Esophagus (tissue), 2 donors: ENCODE measurements around the gene VEZT. TPM values are rescaled to one million over a fixed set of nuclear protein-coding genes. Genes with fewer than 3 reads are reported as not detected.

Experiments used
- H3K27ac ChIP-seq, 2 donors: one replicate each; pipeline ENCODE4 v1.5.1; 2013; ENCODE audit warnings: low read depth in 2 of 2, mild to moderate bottlenecking in 2 of 2, inconsistent platforms in 1 of 2, low read length in 1 of 2, moderate library complexity in 1 of 2
- H3K27me3 ChIP-seq, 2 donors: one replicate each; pipeline ENCODE4 v1.6.1; 2013; ENCODE audit warnings: low read length in 2 of 2, control low read depth in 1 of 2, mild to moderate bottlenecking in 1 of 2; ENCODE audit not compliant: insufficient read depth in 2 of 2, control insufficient read depth in 1 of 2
- H3K36me3 ChIP-seq, 2 donors: one replicate each; pipeline ENCODE4 v1.6.1; 2013; ENCODE audit warnings: low read length in 1 of 2; ENCODE audit not compliant: control insufficient read depth in 2 of 2, insufficient read depth in 2 of 2
- H3K4me1 ChIP-seq, 2 donors: one replicate each; pipeline ENCODE4 v1.6.1; 2013; ENCODE audit warnings: low read length in 1 of 2; ENCODE audit not compliant: control insufficient read depth in 2 of 2, insufficient read depth in 2 of 2
- H3K4me3 ChIP-seq, 2 donors: one replicate each; pipeline ENCODE4 v1.5.1; 2013; ENCODE audit warnings: low read length in 2 of 2, mild to moderate bottlenecking in 2 of 2, low read depth in 1 of 2, moderate library complexity in 1 of 2
- H3K9me3 ChIP-seq, 2 donors: one replicate each; pipeline ENCODE4 v1.6.1; 2013; ENCODE audit warnings: mild to moderate bottlenecking in 2 of 2, low read depth in 1 of 2, low read length in 1 of 2, moderate library complexity in 1 of 2; ENCODE audit not compliant: control insufficient read depth in 2 of 2, insufficient read depth in 1 of 2
- WGBS, 2 donors: extraction: QIAGEN DNeasy Blood & Tissue Kit; methylation state at CpG; one replicate each; pipeline ENCODE4 v1.1.7; 2013; 5-methylcytosine and 5-hydroxymethylcytosine counted together
- polyA plus RNA-seq, 2 donors: library from polyadenylated mRNA; stranded (reverse); fragments of 200-250 nt; gene quantifications; one replicate each; pipeline ENCODE4 v1.2.3, GENCODE V29; 2013
- donor health status: healthy with polysubstance abuse.
- donor health status: Bipolar disorder and iron deficiency.

Gene VEZT
- polyA plus RNA-seq, 2 donors, result 22.7 to 23.9 TPM

DNA sequence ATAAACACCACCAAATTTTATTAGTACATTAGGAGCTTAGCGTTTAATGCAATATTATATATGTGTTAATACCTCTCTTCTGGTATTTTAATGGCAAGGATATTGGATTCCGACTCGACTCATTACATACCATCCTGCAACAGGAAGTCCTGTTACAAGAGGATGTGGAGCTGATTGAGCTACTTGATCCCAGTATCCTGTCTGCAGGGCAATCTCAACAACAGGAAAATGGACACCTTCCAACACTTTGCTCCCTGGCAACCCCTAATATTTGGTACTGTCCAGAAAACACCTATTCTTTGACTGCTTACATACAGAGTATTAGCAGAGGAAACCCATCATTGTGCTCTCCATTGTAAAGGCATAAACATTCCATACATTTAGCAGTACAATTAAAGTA is 45.2 kb downstream of the VEZT start:
- no peaks in the 10 kb centered on the region for H3K4me1 ChIP-seq
- H3K9me3 ChIP-seq, result no peaks in the 10 kb centered on the region
- peaks cover 4 to 6% of the 10 kb centered on the region in 2 donors for H3K36me3 ChIP-seq
- no peaks in the 10 kb centered on the region for H3K27me3 ChIP-seq
- no peak overlapping the region for H3K4me3 ChIP-seq
- 66 to 75% methylated on average over 3 of the region's 3 CpGs for WGBS, 2 donors
- no peak overlapping the region for H3K27ac ChIP-seq

DNA sequence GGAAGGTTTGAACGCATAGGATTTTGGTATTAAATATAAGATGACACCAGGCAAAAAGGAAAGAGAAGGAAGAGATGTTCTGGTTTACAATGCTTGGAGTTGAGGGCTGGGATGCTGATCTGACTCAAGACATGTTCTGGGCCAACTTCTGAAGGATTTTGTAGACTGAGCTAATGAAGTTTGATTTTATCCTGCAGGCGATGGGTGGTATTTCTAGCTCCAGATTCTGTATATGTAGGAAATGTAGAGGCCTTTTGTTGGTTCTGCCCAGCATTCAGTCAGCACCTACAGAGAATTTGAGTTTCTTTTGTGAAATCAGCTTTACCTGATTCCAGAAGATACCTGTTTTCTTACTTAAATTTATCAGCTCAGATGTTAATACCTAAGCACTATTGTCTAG is 48.2 kb downstream of the VEZT start:
- peaks cover 4 to 6% of the 10 kb centered on the region in 2 donors for H3K36me3 ChIP-seq
- H3K4me3 ChIP-seq, result no peak overlapping the region
- no peaks in the 10 kb centered on the region for H3K4me1 ChIP-seq
- H3K27me3 ChIP-seq, result no peaks in the 10 kb centered on the region
- 87 to 93% methylated on average over 2 of the region's 2 CpGs for whole genome bisulfite sequencing, 2 donors
- H3K27ac ChIP-seq, result no peak overlapping the region
- H3K9me3 ChIP-seq, result no peaks in the 10 kb centered on the region

DNA sequence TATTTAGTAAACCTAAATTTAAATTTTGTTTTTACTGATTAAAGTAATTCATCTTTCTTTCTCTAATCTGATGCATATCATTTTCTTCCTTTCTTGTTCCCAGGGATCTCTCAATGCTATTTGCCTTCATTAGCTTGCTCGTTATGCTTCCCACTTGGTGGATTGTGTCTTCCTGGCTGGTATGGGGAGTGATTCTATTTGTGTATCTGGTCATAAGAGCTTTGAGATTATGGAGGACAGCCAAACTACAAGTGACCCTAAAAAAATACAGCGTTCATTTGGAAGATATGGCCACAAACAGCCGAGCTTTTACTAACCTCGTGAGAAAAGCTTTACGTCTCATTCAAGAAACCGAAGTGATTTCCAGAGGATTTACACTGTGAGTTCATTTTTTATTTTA is 48.6 kb downstream of the VEZT start:
- no peaks in the 10 kb centered on the region for H3K9me3 ChIP-seq
- H3K27ac ChIP-seq, result no peak overlapping the region
- H3K4me1 ChIP-seq, result no peaks in the 10 kb centered on the region
- H3K36me3 ChIP-seq, result peaks cover 4 to 6% of the 10 kb centered on the region in 2 donors
- H3K4me3 ChIP-seq, result no peak overlapping the region
- 92 to 94% methylated on average over 6 of the region's 6 CpGs for WGBS, 2 donors
- H3K27me3 ChIP-seq, result no peaks in the 10 kb centered on the region

DNA sequence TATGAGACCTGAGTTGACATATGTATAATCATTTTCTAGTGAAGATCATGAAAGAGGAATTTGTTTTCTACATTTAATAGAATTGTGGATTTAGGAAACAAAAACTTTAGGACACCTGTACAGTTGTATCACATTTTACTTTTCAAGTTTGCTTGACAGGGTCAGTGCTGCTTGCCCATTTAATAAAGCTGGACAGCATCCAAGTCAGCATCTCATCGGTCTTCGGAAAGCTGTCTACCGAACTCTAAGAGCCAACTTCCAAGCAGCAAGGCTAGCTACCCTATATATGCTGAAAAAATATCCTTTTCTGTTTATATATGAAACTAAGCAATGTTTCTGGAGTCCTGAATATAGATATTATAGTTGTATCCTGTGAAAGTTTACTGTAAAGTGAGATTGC is 52.3 kb downstream of the VEZT start:
- H3K27ac ChIP-seq, result no peak overlapping the region
- H3K4me3 ChIP-seq, result no peak overlapping the region
- peaks cover 2 to 3% of the 10 kb centered on the region in 2 donors for H3K36me3 ChIP-seq
- no peaks in the 10 kb centered on the region for H3K27me3 ChIP-seq
- H3K9me3 ChIP-seq, result no peaks in the 10 kb centered on the region
- no peaks in the 10 kb centered on the region for H3K4me1 ChIP-seq
- 70 to 80% methylated on average over 3 of the region's 3 CpGs for WGBS, 2 donors

DNA sequence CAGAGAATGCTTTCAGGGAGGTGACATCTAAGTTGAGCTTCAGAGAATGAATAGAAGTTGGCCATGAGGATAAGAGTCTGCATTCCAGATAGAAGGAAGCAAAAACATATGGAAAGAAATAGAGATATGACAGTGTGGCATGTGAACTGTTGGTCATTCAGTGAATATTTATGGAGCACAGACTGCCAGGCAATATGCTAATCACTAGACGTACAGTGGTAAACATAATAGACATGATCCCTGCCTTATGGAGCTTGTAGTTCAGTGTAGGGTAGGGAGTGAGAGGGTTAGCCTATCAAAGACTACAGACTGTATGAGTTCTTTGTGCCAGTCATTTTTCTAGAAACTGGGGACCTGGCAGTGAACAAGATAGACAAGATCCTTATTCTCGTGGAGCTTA is 53.9 kb downstream of the VEZT start:
- no peaks in the 10 kb centered on the region for H3K4me1 ChIP-seq
- 77 to 87% methylated on average over 2 of the region's 2 CpGs for WGBS, 2 donors
- H3K4me3 ChIP-seq, result no peak overlapping the region
- no peak overlapping the region for H3K27ac ChIP-seq
- H3K9me3 ChIP-seq, result no peaks in the 10 kb centered on the region
- H3K36me3 ChIP-seq, result peaks cover 2 to 3% of the 10 kb centered on the region in 2 donors
- no peaks in the 10 kb centered on the region for H3K27me3 ChIP-seq

DNA sequence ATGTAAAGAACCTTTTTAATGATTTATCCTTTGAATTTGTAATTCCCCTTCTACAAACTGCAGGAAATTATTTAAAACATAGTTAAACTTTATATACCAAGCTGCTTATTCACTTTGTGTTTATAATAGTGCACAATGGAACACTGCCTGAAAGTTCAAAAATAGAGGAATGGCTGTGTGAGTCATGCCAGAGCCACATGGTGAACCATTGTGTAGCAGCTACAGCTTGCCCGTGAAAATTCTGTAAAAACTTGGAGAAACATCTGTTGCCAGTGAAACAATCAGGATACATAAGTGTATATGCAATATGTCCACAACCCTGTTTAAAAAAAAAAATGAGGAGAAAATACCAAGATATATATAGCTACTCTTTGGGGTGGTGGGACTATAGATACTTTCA is 59.5 kb downstream of the VEZT start:
- no peaks in the 10 kb centered on the region for H3K9me3 ChIP-seq
- peaks cover 0 to 3% of the 10 kb centered on the region in 2 donors for H3K36me3 ChIP-seq
- 29 to 50% methylated on average over 1 of the region's 1 CpG for WGBS, 2 donors
- H3K4me3 ChIP-seq, result no peak overlapping the region
- no peak overlapping the region for H3K27ac ChIP-seq
- H3K27me3 ChIP-seq, result no peaks in the 10 kb centered on the region
- no peaks in the 10 kb centered on the region for H3K4me1 ChIP-seq

DNA sequence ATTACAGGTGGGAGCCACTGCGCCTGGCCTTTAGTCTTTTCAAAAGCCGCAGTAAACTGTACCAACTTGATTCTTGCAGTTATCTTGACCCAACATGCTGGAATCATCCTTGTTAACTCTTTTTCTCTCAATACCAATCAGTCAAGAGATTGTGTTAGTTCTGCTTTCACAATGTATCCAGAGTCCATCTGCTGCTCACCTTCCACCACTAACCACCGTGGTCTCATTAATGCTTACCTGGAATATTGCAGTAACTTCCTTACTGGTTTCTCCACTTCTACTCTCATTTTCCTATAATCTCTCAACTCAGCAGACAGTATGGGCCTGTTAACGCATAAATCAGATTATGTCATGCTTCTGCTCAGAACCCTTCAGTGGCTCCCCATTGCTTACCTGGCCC is 62.2 kb downstream of the VEZT start:
- Histone ChIP-seq H3K27ac (peak overlapping the region in 1 of 2 donors; percentile 20), H3K9me3 (no peaks in the 10 kb centered on the region), H3K4me1 (no peaks in the 10 kb centered on the region), H3K4me3 (no peak overlapping the region), H3K36me3 (peaks cover 3 to 4% of the 10 kb centered on the region in 2 donors), H3K27me3 (no peaks in the 10 kb centered on the region)
- 97 to 99% methylated on average over 4 of the region's 4 CpGs for WGBS, 2 donors

DNA sequence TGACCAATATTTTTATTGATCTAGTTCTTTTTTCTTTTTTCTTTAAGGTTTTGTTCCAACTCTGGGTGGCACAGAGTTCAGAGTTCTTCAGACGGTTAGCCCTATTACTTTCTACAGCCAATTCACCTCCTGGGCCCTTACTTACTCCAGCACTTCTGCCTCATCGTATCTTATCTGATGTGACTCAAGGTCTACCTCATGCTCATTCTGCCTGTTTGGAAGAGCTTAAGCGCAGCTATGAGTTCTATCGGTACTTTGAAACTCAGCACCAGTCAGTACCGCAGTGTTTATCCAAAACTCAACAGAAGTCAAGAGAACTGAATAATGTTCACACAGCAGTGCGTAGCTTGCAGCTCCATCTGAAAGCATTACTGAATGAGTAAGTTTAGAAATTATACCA is 64.7 kb downstream of the VEZT start:
- 93 to 97% methylated on average over 6 of the region's 6 CpGs for whole genome bisulfite sequencing, 2 donors
- Histone ChIP-seq H3K36me3 (peaks cover 3 to 4% of the 10 kb centered on the region in 2 donors), H3K4me1 (peaks cover 0 to 1% of the 10 kb centered on the region in 2 donors), H3K27me3 (no peaks in the 10 kb centered on the region), H3K9me3 (no peaks in the 10 kb centered on the region), H3K4me3 (no peak overlapping the region), H3K27ac (no peak overlapping the region)

DNA sequence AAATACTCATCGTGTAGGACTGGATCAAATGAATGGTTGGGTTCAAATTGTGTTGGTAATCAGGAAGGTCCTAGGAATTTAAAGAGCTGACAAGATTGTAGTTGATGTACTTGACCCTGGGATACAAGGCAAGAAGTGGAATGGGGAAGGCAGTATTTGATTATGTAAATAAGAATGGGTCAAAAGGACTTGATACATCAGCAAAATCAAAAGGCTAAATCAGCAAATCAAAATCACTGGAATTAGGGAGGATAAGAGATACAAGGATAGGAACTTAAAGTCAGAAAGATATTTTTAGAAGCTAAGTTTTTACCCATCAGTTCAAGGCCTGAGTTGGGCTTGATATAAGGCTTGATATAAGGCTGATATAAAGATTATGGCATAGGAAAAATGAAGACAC is 65.8 kb downstream of the VEZT start:
- Histone ChIP-seq H3K36me3 (peaks cover 3 to 4% of the 10 kb centered on the region in 2 donors), H3K4me1 (peaks cover 0 to 2% of the 10 kb centered on the region in 2 donors), H3K9me3 (no peaks in the 10 kb centered on the region), H3K27me3 (no peaks in the 10 kb centered on the region), H3K27ac (no peak overlapping the region), H3K4me3 (no peak overlapping the region)
- 95 to 98% methylated on average over 1 of the region's 1 CpG for WGBS, 2 donors

DNA sequence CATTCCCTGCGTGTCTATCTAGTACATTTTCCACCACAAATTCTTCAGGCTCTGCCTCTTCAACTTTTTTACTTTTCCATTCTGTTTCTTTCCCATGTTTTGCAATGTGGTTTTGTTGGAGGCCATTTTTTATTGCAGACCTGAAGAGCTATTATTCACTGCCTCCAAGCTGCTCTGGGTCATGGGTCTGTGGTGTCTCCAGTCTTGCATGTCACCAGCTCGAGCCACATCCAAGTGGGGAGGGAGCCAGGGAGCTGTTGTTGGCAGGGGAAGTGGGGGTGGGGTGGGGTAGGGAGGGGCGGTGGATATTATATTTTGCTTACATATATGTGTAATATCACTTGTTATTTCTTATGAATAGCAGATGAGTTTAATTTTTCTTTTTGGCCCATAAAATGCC is 69.1 kb downstream of the VEZT start:
- no peaks in the 10 kb centered on the region for H3K9me3 ChIP-seq
- H3K36me3 ChIP-seq, result peaks cover 4% of the 10 kb centered on the region in 2 donors
- H3K27me3 ChIP-seq, result no peaks in the 10 kb centered on the region
- WGBS, 2 donors, result 81 to 86% methylated on average over 3 of the region's 3 CpGs
- H3K4me1 ChIP-seq, result peaks cover 0 to 2% of the 10 kb centered on the region in 2 donors
- H3K27ac ChIP-seq, result no peak overlapping the region
- no peak overlapping the region for H3K4me3 ChIP-seq
